Activated CD4-positive, alpha-beta T cell treated with anti-CD3 and anti-CD28 coated beads, Interleukin-2, amount 10 ng/mL, durations not matched to agents 7 days and 5 days (primary cell): ENCODE measurements around the gene FAM111A. TPM values are rescaled to one million over a fixed set of nuclear protein-coding genes. Genes with fewer than 3 reads are reported as not detected.

Experiments used
- CTCF ChIA-PET: fragments of 350-600 bp; sonication (Branson Sonifier 250); formaldehyde crosslinking; loops from one replicate; lab custom pipeline; 2021; ENCODE audit warnings: antibody characterized with exemption; lab: Charles Lee
- POLR2A ChIA-PET: fragments of 350-600 bp; sonication (Branson Sonifier 250); formaldehyde crosslinking; loops from one replicate; lab custom pipeline; 2021; ENCODE audit warnings: antibody characterized with exemption; lab: Charles Lee
- DNase-seq: peaks from one replicate; pipeline ENCODE4 v3.0.0-alpha.2; 2020
- H3K27ac Mint-ChIP-seq: one replicate; pipeline ENCODE4 v1.8.0; 2021; ENCODE audit warnings: mild to moderate bottlenecking, moderate library complexity, mixed read lengths
- H3K27me3 Mint-ChIP-seq: one replicate; pipeline ENCODE4 v1.8.0; 2021; ENCODE audit warnings: mixed read lengths
- H3K36me3 Mint-ChIP-seq: one replicate; pipeline ENCODE4 v1.8.0; 2021; ENCODE audit warnings: low read depth, mixed read lengths
- H3K4me1 Mint-ChIP-seq: one replicate; pipeline ENCODE4 v1.8.0; 2021; ENCODE audit warnings: mixed read lengths
- H3K4me3 Mint-ChIP-seq: one replicate; pipeline ENCODE4 v1.8.0; 2021; ENCODE audit warnings: mild to moderate bottlenecking, moderate library complexity, mixed read lengths
- H3K9me3 Mint-ChIP-seq: one replicate; pipeline ENCODE4 v1.8.0; 2021; ENCODE audit warnings: mixed read lengths
- total RNA-seq, 2 experiments: library from RNA; stranded (reverse); gene quantifications; one replicate each; pipeline ENCODE4 v1.2.3, GENCODE V29; 2021

Gene FAM111A
- total RNA-seq, 2 experiments from 2014 or later: 208 to 258 TPM

- Mint-ChIP-seq H3K27ac (no peak overlapping the region), H3K4me3 (peak overlapping the region; percentile 78), H3K4me1 (peaks cover 7% of the 10 kb centered on the region), H3K9me3 (no peaks in the 10 kb centered on the region), H3K27me3 (peaks cover 26% of the 10 kb centered on the region), H3K36me3 (no peaks in the 10 kb centered on the region)
- peak; percentile 5 for DNase-seq
- ChIA-PET POLR2A (interaction anchor here (0.6 kb wide), 1 partner anchor 13 kb away, joined by 4 read pairs; no protein-coding TSS in a partner anchor), CTCF (interaction anchor here (2.0 to 4.1 kb wide), 3 partner anchors 13 to 40 kb away, joined by 6 to 41 read pairs (median 9); partner anchors contain the start of gene MPEG1)
Observed at GRCh38 chr11:59173080-59173963, 30.7 kb downstream of the FAM111A start.

GRCh38 chr11:59173964-59174663, 31.5 kb downstream of the FAM111A start:
- DNase-seq: no peak
- ChIA-PET POLR2A (no interaction called here), CTCF (interaction anchor here (1.2 to 2.1 kb wide), 2 partner anchors 12 to 16 kb away, joined by 5 to 7 read pairs; no protein-coding TSS in a partner anchor)
- H3K36me3 Mint-ChIP-seq: no peaks in the 10 kb centered on the region
- peaks cover 3% of the 10 kb centered on the region for H3K9me3 Mint-ChIP-seq
- H3K27ac Mint-ChIP-seq: no peak overlapping the region
- peaks cover 7% of the 10 kb centered on the region for H3K4me1 Mint-ChIP-seq
- peaks cover 26% of the 10 kb centered on the region for H3K27me3 Mint-ChIP-seq
- no peak overlapping the region for H3K4me3 Mint-ChIP-seq

GRCh38 chr11:59174664-59175033, 32.0 kb downstream of the FAM111A start:
- ChIA-PET CTCF (interaction anchor here (1.2 to 2.1 kb wide), 2 partner anchors 12 to 16 kb away, joined by 5 to 7 read pairs; no protein-coding TSS in a partner anchor), POLR2A (no interaction called here)
- Mint-ChIP-seq H3K4me3 (no peak overlapping the region), H3K4me1 (peaks cover 7% of the 10 kb centered on the region), H3K27ac (no peak overlapping the region), H3K36me3 (no peaks in the 10 kb centered on the region), H3K9me3 (peaks cover 7% of the 10 kb centered on the region), H3K27me3 (peaks cover 23% of the 10 kb centered on the region)
- DNase-seq: no peak

- no peak overlapping the region for H3K4me3 Mint-ChIP-seq
- H3K27ac Mint-ChIP-seq: no peak overlapping the region
- H3K36me3 Mint-ChIP-seq: no peaks in the 10 kb centered on the region
- ChIA-PET CTCF (interaction anchor here (1.2 to 2.1 kb wide), 2 partner anchors 11 to 17 kb away, joined by 5 to 7 read pairs; no protein-coding TSS in a partner anchor), POLR2A (no interaction called here)
- no peak for DNase-seq
- peaks cover 7% of the 10 kb centered on the region for H3K4me1 Mint-ChIP-seq
- H3K27me3 Mint-ChIP-seq: peaks cover 21% of the 10 kb centered on the region
- H3K9me3 Mint-ChIP-seq: peaks cover 8% of the 10 kb centered on the region
Observed at GRCh38 chr11:59175091-59175501, 32.4 kb downstream of the FAM111A start.

GRCh38 chr11:59176330-59176729, 33.7 kb downstream of the FAM111A start:
- H3K4me1 Mint-ChIP-seq: peaks cover 7% of the 10 kb centered on the region
- CTCF ChIA-PET: interaction anchor here (0.7 to 0.8 kb wide), 2 partner anchors 11 to 87 kb away, joined by 3 to 4 read pairs; no protein-coding TSS in a partner anchor
- peaks cover 8% of the 10 kb centered on the region for H3K9me3 Mint-ChIP-seq
- H3K27ac Mint-ChIP-seq: no peak overlapping the region
- POLR2A ChIA-PET: no interaction called here
- peaks cover 21% of the 10 kb centered on the region for H3K27me3 Mint-ChIP-seq
- DNase-seq: no peak
- H3K4me3 Mint-ChIP-seq: no peak overlapping the region
- no peaks in the 10 kb centered on the region for H3K36me3 Mint-ChIP-seq

DNA sequence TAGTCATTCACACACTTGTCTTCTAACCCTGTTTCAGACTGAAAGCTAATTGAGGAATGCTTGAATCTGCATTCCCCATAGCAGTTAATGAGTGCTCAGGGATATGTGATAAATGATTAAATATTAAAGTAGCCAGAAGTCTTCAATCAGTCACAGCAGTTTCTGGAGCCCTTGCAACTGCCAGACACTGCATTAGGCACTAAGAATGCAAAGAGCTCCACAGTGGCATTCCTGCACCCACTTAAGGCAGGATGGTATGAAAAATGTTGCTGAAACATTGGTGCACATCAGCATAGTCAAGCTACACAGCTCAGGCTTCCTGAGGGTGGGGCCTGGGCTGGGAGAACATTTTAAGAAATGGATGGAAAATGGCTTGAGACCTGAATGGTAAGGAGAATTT, 35.7 kb downstream of the FAM111A start:
- H3K4me3 Mint-ChIP-seq: no peak overlapping the region
- ChIA-PET POLR2A (interaction anchor here (0.5 kb wide), 1 partner anchor 36 kb away, joined by 3 read pairs; the partner anchor contains the start of gene FAM111A), CTCF (interaction anchor here (0.6 to 1.6 kb wide), 2 partner anchors 8 to 28 kb away, joined by 4 to 5 read pairs; no protein-coding TSS in a partner anchor)
- H3K27ac Mint-ChIP-seq: no peak overlapping the region
- DNase-seq: no peak
- peaks cover 8% of the 10 kb centered on the region for H3K9me3 Mint-ChIP-seq
- no peaks in the 10 kb centered on the region for H3K4me1 Mint-ChIP-seq
- no peaks in the 10 kb centered on the region for H3K36me3 Mint-ChIP-seq
- peaks cover 13% of the 10 kb centered on the region for H3K27me3 Mint-ChIP-seq

DNA sequence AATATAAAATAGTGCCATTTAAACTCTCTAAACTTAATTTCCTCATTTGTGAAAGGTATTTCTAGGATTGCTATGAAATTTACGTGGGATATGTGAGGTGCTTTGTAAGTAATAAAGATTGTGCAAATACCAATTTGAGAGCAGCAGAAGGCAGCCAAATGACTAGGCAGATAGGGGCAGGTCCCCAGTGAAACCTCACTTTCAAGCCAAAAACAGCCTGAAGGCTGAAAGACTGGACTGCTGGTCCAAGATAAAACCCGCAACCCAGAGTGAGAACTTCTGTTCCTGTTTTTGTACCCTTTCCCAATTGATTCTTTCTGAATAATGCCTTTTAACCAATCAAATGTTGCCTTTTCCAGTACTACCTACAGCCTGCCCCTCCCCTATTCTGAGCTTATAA, 36.5 kb downstream of the FAM111A start:
- no peak for DNase-seq
- POLR2A ChIA-PET: no interaction called here

DNA sequence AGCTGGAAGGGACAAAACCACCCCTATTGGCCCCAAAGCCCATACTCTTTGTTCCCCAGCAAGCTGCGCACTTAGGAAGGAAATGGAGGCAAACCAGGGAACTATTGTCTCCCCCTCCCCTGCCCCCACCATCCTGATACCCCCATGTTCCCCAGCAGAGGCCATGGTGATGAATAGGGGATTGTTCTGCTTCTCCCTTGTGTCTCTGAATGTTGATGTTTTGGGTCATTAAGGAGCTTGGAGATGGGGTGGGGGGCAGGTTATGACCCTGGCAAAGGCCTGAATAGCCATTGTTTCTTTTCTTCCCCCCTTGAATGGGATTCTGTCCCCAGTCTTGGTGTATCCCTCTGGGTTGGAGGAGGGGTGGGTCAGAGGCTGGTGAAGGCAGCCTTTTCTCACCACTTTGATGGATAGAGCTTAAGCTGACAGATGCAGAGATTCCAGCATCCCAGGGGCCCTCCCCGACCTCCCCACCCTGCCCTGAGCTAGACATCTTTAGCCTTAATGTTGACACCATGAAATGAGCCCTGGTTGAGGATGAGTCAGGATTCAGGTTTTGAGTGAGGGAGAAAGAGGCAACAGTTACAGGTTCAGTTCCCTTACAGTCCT, 37.6 kb downstream of the FAM111A start:
- no peaks in the 10 kb centered on the region for H3K4me1 Mint-ChIP-seq
- peaks cover 8% of the 10 kb centered on the region for H3K9me3 Mint-ChIP-seq
- ChIA-PET POLR2A (no interaction called here), CTCF (interaction anchor here (1.0 to 2.6 kb wide), 2 partner anchors 9 to 386 kb away, joined by 3 to 24 read pairs; partner anchors contain the start of gene DTX4)
- no peak overlapping the region for H3K4me3 Mint-ChIP-seq
- DNase-seq: no peak
- peaks cover under 1% of the 10 kb centered on the region for H3K27me3 Mint-ChIP-seq
- no peaks in the 10 kb centered on the region for H3K36me3 Mint-ChIP-seq
- no peak overlapping the region for H3K27ac Mint-ChIP-seq

More for the DNA sequence above, 36.5 kb downstream of the FAM111A start:
- Mint-ChIP-seq H3K4me3 (no peak overlapping the region), H3K27me3 (peaks cover 8% of the 10 kb centered on the region), H3K27ac (no peak overlapping the region), H3K36me3 (no peaks in the 10 kb centered on the region), H3K9me3 (peaks cover 8% of the 10 kb centered on the region), H3K4me1 (no peaks in the 10 kb centered on the region)
- CTCF ChIA-PET: interaction anchor here (1.6 to 2.6 kb wide), 2 partner anchors 7 to 8 kb away, joined by 5 to 24 read pairs; partner anchors contain the start of gene DTX4

GRCh38 chr11:59180907-59181306, 38.3 kb downstream of the FAM111A start:
- DNase-seq: no peak
- Mint-ChIP-seq H3K27me3 (no peaks in the 10 kb centered on the region), H3K4me3 (no peak overlapping the region), H3K36me3 (no peaks in the 10 kb centered on the region), H3K27ac (no peak overlapping the region), H3K4me1 (no peaks in the 10 kb centered on the region), H3K9me3 (peaks cover 8% of the 10 kb centered on the region)
- ChIA-PET CTCF (interaction anchor here (2.6 kb wide), 1 partner anchor 9 kb away, joined by 24 read pairs; the partner anchor contains the start of gene DTX4), POLR2A (no interaction called here)

DNA sequence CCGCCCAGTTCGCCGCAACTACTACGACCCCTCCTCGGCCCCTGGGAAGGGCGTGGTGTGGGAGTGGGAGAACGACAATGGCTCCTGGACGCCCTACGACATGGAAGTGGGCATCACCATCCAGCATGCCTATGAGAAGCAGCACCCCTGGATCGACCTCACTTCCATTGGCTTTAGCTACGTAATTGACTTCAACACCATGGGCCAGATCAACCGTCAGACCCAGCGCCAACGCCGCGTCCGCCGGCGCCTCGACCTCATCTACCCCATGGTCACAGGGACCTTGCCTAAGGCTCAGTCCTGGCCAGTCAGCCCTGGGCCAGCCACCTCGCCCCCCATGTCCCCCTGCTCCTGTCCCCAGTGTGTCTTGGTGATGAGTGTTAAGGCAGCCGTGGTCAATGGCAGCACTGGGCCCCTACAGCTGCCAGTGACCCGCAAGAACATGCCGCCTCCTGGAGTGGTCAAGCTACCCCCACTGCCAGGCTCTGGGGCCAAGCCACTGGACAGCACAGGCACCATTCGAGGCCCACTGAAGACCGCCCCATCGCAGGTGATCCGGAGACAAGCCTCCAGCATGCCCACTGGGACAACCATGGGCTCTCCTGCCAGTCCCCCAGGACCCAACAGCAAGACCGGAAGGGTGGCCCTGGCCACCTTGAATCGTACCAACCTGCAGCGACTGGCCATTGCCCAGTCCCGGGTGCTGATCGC, 39.2 kb downstream of the FAM111A start:
- DNase-seq: no peak
- Mint-ChIP-seq H3K27me3 (no peaks in the 10 kb centered on the region), H3K27ac (no peak overlapping the region), H3K36me3 (no peaks in the 10 kb centered on the region), H3K4me3 (no peak overlapping the region), H3K4me1 (no peaks in the 10 kb centered on the region), H3K9me3 (peaks cover 8% of the 10 kb centered on the region)
- CTCF ChIA-PET: interaction anchor here (1.5 to 2.6 kb wide), 3 partner anchors 10 to 12 kb away, joined by 3 to 24 read pairs (median 4); partner anchors contain the start of gene DTX4
- POLR2A ChIA-PET: no interaction called here

DNA sequence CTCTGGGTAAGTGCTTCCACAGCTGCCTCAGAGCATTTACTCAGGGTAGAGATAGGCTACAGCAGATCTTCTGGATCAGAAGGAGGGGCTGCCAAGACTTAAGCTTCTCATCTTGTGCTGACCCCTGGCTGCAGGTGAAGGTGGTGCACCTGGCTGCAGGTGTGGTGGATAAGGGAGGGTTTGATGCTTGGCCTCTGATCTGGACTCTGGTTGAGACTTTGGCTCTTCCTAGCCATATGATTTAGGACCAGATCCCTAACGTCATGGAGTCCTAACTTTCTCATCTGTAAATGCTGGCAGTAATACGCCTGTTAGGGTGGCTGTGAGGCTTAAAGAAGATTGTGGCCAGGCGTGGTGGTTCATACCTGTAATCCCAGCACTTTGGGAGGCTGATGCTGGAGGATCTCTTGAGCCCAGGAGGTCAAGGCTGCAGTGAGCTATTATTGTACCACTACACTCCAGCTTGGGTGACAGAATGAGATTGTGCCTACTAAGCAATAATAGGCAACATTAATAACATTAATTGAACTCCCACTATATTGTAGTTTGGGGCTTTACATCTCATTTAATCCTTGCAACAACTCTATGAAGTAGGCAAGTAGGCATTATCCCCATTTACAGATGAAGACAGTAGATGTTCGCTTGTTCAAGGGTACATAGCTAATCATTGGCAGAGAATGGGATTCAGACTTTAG, 39.9 kb downstream of the FAM111A start:
- Mint-ChIP-seq H3K4me1 (no peaks in the 10 kb centered on the region), H3K27me3 (no peaks in the 10 kb centered on the region), H3K36me3 (no peaks in the 10 kb centered on the region), H3K4me3 (no peak overlapping the region), H3K27ac (no peak overlapping the region), H3K9me3 (peaks cover 8% of the 10 kb centered on the region)
- POLR2A ChIA-PET: no interaction called here
- CTCF ChIA-PET: interaction anchor here (1.5 to 1.6 kb wide), 2 partner anchors 11 to 13 kb away, joined by 3 to 4 read pairs; partner anchors contain the start of gene DTX4
- no peak for DNase-seq
